GM19025 (cell line): ENCODE measurements around the gene MUC16.
"Not testable (repeated sequence)": the region's sequence is repeated elsewhere in the genome, so short reads cannot be mapped to it uniquely, and the experiment has no call there.

Experiments
- ATAC-seq: cut with Tn5 transposase; IDR thresholded peaks from one replicate; pipeline ENCODE4 v1.9.1; 2021; ENCODE audit warnings: mild to moderate bottlenecking, low read depth, moderate library complexity; ENCODE audit not compliant: unreplicated experiment

MUC16 gene

GRCh38 chr19:9009935-9010651, at the start of gene MUC16:
TSS of gene MUC16 (minus strand) at chr19:9010409.
- ATAC-seq: no peak

DNA sequence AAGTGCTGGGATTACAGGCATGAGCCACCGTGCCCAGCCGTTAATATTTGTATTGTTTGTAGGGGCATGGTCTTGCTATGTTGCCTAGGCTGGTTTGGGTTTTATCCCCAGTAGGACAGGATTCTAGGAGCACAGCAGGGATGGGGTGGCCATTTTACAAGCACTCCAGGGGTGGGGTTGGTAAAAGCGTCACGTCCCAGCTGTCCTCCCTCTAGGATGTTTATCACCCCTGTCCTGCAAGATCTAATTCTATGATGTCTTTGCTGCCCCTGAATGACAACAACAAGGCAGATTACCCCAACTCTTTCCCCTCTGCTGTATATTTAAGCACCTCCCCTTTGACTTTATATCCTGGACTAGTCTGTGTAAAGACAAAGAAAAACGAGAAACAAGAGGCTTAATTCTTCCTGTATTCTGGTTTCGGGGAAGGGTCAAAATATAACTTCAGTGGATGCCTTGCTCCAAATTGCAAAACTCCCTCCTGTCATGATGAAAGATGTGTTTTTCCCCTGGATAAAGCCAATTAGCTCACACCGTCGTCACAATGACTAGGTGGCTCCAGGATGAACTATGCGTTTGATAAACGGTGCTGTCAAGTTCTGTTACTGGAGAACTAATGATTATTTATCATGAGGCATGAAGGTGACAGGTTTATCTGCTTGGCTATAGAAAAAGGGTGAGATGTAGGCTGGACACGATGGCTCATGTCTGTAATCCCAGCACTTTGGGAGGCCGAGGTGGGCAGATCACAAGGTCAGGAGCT, 48.9 kb upstream of the MUC16 start:
- ATAC-seq: no peak

GRCh38 chr19:9057505-9058258, 47.5 kb upstream of the MUC16 start:
- ATAC-seq: no peak

DNA sequence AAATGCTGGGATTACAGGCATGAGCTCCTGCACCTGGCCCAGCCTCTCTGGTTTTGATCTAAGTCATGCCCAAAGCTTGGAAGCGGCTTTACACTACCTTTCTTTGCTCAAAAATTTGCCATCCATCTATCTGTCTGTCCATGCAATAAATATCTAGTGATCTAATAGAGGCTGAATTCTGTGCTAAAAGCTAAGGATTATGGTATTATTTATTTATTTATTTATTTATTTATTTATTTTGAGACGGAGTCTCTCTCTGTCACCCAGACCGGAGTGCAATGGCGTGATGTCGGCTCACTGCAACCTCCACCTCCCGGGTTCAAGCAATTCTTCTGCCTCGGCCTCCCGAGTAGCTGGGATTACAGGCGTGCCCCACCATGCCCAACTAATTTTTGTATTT, 45.9 kb upstream of the MUC16 start:
- ATAC-seq: not testable (repeated sequence)

- ATAC-seq: no peak
Measured at GRCh38 chr19:9054765-9055164, 44.6 kb upstream of the MUC16 start.

DNA sequence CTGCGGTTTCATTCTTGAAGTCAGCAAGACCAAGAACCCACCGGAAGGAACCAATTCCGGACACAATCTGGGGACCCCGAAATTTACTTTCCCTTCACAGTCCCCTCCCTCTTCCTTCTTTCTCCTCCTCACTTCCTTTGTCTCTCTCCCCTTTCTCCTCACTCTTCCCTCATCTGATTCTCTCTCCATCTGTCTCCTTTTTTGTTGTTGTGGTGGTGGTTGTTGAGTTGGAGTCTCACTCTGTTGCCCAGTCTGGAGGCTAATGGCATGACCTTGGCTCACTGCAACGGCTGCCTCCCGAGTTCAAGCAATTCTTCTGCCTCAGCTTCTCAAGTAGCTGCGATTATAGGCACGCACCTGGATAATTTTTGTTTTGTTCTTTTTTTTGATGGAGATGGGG, 44.0 kb upstream of the MUC16 start:
- no peak for ATAC-seq

GRCh38 chr19:9053674-9054073, 43.5 kb upstream of the MUC16 start:
- ATAC-seq: not testable (repeated sequence)

- no peak for ATAC-seq
Measured at GRCh38 chr19:9052894-9053293, 42.7 kb upstream of the MUC16 start.

GRCh38 chr19:9046694-9047093, 36.5 kb upstream of the MUC16 start:
- ATAC-seq: no peak

DNA sequence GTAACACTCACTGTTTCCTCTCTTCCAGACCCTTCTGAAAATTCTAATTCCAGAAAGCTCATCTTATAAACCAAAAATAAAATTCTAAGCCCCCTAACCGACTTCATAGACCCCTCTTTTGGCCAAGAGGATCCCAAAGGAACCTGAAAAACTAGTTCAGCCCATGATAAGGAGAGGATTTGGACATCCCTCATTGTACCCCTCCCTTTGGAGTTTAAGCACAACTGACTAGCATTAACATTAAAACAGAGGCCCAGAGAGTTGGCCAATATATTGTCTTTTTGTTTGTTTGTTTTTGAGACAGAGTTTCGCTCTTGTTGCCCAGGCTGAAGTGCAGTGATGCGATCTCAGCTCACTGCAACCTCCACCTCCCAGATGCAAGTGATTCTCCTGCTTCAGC, 34.2 kb upstream of the MUC16 start:
- ATAC-seq: no peak

DNA sequence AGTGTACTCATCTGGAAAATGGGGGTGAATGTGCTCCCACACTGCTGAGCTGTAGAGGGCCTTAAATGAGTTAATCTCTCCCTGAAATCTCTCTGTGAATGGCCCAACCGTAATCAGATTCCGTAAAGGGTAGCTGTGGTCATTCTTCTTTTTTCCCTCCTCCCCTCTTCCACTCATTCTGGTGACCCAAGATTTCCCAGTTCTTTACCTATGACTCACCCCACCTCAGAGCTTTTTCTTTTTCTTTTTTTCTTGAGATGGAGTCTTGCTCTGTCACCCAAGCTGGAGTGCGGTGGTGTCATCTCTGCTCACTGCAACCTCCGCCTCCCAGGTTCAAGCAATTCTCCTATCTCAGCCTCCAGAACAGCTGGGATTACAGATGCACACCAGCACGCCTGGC, 33.3 kb upstream of the MUC16 start:
- no peak for ATAC-seq

DNA sequence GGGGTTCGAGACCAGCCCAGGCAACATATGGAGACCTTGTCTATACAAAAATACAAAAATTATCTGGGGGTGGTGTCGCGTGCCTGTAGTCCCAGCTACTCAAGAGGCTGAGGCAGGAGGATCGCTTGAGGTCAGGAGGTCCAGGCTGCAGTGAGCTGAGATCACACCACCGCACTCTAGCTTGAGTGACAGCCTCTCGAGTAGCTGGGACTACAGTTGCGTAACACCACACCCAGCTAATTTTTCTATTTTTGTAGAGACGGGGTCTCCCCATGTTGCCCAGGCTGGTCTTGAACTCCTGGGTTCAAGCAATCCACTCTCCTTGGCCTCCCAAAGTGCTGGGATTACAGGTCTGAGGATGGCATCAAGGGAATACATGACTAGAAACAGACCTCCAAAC, 30.8 kb upstream of the MUC16 start:
- ATAC-seq: no peak

GRCh38 chr19:9040131-9040530, 29.9 kb upstream of the MUC16 start:
- ATAC-seq: no peak

- ATAC-seq: no peak
Measured at GRCh38 chr19:9039728-9040127, 29.5 kb upstream of the MUC16 start.

DNA sequence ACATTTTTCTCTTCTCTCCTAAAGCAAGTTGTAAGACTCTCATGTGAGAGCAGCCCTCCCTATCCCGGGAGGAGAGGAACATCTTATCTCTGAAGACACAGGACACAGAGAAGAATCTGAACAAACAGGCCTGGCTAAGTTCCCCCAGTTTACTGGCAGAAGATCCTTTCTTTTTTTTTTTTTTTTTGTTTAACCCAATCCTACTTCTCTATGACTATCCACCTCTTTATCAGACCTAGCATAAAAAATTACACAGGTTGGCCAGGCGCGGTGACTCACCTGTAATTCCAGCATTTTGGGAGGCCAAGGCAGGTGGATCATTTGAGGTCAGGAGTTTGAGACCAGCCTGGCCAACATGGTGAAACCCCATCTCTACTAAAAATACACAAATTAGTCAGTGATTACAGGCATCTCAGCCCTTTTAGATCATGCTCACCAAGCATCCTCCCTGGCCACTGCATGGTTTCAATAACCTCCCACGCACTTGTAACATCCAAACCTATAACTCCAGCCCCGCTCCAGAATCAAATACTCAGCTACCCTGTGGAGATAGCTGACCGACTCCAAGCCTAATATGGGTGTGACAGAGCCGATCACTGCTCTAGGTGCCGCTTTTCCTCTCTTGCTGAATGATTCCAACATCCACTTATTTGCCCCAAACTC, 27.3 kb upstream of the MUC16 start:
- ATAC-seq: no peak

DNA sequence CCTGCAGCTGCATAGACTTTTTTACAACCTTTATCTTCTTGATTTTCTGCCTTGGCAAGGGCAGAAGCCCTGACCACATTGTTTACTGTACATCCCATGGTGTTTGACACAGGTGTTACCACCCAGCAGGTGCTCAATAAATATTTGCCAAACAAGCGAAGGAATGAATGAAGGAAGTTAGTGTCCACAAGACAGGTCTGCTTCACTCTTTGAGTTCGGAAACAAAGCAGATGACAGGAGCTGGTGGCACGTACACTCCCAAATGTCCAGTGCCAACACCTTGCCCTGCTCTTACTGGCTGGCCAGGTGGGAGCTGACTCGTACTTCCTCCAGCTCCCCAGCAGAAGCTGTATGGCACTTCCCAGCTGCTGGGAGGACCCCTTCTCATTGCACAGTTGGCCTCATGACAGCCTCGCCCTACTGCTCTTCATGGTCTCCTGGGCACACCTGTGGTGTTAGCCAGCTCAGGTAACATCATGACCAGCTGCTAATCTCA, 22.0 kb upstream of the MUC16 start:
- no peak for ATAC-seq

DNA sequence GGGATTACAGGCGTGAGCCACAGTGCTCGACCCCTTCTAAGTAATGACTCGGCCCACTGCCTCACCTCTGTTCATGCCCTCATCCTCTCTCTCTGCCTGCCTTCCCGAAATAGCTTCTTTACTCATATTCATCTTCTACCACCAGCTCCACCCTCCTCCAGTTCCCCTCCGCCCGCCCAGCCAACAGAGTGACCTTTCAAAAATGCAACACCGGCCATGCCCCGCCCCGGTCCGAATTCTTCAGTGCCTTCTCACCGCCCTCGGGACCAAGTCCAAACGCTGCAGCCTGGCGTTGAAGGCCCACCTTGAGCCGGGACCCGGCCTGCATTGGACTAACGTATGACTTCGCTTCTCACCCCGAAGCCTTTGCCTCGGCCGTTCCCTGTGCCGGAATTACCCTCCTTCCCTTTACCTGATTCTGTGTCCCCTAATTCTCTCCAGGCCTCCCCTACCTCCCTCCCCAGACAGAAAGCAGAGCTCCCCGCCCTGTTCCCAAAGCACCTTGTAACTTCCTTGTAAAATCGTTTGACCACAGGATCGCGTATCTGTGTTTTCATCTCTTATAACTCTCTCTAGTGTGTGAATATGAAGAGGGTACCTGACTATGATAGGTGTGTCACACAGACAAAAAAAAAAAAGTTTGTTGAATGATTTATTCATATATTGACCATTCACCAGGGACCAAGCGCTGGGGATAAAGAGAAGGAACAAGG, 8.1 kb upstream of the MUC16 start:
- no peak for ATAC-seq

DNA sequence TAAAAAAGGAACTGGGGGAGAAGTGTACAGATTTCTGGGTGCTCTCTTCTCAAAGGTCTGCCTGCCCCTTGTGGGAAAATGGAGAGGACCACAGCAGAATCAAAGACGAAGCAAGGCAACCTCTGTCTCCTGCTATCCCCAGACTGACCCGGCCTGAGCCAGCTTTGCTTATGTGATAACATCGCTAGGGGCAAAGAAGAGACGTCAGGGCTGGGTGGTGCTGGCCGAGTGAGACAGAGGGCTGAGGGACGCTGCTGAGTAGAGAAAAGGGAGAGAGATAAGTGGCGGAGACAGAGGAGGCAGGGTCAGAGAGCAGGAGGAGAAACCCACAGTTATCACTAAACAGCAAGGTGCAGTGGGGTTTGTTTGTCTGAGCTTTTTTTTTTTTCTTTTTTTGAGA, 4.6 kb upstream of the MUC16 start:
- ATAC-seq: no peak

- ATAC-seq: no peak
Measured at GRCh38 chr19:9013988-9014387, 3.8 kb upstream of the MUC16 start.

DNA sequence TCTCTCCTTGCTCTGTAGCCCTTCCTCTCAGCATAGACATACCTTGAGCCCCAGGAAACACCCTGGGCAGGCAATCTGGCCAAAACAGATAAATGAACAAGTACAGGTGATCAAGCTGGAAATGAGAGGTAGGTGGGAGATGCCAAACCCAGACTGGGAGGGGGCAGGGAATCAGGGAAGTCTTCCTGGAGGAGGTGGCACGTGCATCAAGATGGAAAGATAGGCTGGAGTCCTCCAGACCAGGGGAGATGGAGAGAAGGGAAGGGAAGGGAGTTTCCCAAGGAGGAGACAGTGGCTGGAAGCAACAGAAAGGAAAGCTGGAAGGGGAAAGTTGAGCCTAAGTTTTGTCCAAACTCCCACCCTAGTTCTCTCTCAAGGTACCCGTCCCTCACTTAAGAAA, 1.7 kb upstream of the MUC16 start:
- no peak for ATAC-seq
